ENCODE results near the gene JARID2. TPM values are rescaled to one million over a fixed set of nuclear protein-coding genes. Genes with fewer than 3 reads are reported as not detected.

The JARID2 gene
- total and polyA plus RNA-seq, 2 of the 8 experiments (the other 6 are each of a cell fraction or from before 2014, with no cell fraction given): 60.1 to 239 TPM

GRCh38 chr6:15534974-15535373 is 289.1 kb downstream of the JARID2 start:
- Histone ChIP-seq H3K79me1 (ENCODE audit: low read depth, low read length) (peaks cover 2% of the 10 kb centered on the region; the same call in 1 of the 2 replicates), H3K27me3 (replicated peaks in 1 of 4; ENCODE audit: control insufficient read depth in 3 of 4, extremely low read depth in 1 of 4, insufficient read depth in 3 of 4, low read length in 3 of 4) (no peaks in the 10 kb centered on the region), H3K79me2 (ENCODE audit: control insufficient read depth in 1 of 2, insufficient read depth in 2 of 2, low read length in 2 of 2) (no peaks in the 10 kb centered on the region), H3K23me2 (ENCODE audit: low read depth, low read length) (no peaks in the 10 kb centered on the region), H3K18ac (ENCODE audit: extremely low read depth, low read length) (no peak overlapping the region), H3K23ac (ENCODE audit: insufficient read length) (no peak overlapping the region), H3K4me2 (ENCODE audit: insufficient read depth in 1 of 2, low read depth in 2 of 2, low read length in 2 of 2) (no peak overlapping the region), H3K4ac (replicated peaks; ENCODE audit: insufficient read length, low read depth, low read length) (no peak overlapping the region), H2BK5ac (ENCODE audit: low read depth, low read length) (no peak overlapping the region), H3K56ac (replicated peaks; ENCODE audit: insufficient read length, low read depth, low read length) (no peak overlapping the region), H3K36me3 (ENCODE audit: control insufficient read depth in 2 of 4, insufficient read depth in 4 of 4, low read length in 3 of 4) (no peaks in the 10 kb centered on the region; a peak in 2 of 8 replicates), H4K91ac (replicated peaks; ENCODE audit: insufficient read length, low read length) (no peak overlapping the region), H3K14ac (ENCODE audit: insufficient read length) (no peak overlapping the region), H3K27ac (ENCODE audit: low read depth, low read length) (no peak overlapping the region), H2BK15ac (ENCODE audit: low read length) (no peak overlapping the region), H3K4me1 (replicated peaks in 1 of 4; ENCODE audit: control insufficient read depth in 3 of 4, insufficient read depth in 4 of 4, low read length in 3 of 4) (no peaks in the 10 kb centered on the region), H3K9me3 (ENCODE audit: insufficient read depth in 2 of 2, low read depth in 1 of 2, low read length in 1 of 2) (no peaks in the 10 kb centered on the region), H2BK12ac (ENCODE audit: low read depth, low read length) (no peak overlapping the region), H2AK5ac (ENCODE audit: low read depth, low read length) (no peak overlapping the region), H2BK20ac (ENCODE audit: low read length) (no peak overlapping the region), H3K9ac (replicated peaks in 1 of 4; ENCODE audit: extremely low read depth in 1 of 4, low read depth in 3 of 4, low read length in 3 of 4) (no peak overlapping the region), H2BK120ac (replicated peaks; ENCODE audit: low read depth, low read length) (no peak overlapping the region), H4K20me1 (replicated peaks in 1 of 2; ENCODE audit: control insufficient read depth in 1 of 2, insufficient read depth in 2 of 2, low read length in 2 of 2) (no peaks in the 10 kb centered on the region), H3K4me3 (ENCODE audit: extremely low read depth in 1 of 4, insufficient read depth in 2 of 4, low read depth in 3 of 4, low read length in 4 of 4) (no peak overlapping the region), H4K8ac (ENCODE audit: extremely low read depth, insufficient read depth, low read length) (no peak overlapping the region), H2AFZ (ENCODE audit: low read length) (no peak overlapping the region), H4K5ac (ENCODE audit: insufficient read length, low read depth, low read length) (no peak overlapping the region)
- 93% methylated on average over 3 of the region's 3 CpGs; no CpG with 5 or more reads in 1 of the 2 experiments for whole genome bisulfite sequencing, 2 experiments (ENCODE audit: extremely low coverage in 1 of 2, insufficient coverage in 1 of 2, insufficient read length in 1 of 2, insufficient replicate concordance in 2 of 2, low coverage in 1 of 2, low lambda C conversion rate in 2 of 2, missing lambda C conversion rate in 1 of 2)
- DNase-seq (ENCODE audit: low read depth in 1 of 2, low spot score in 2 of 2): no peak
- ChIA-PET CTCF (ENCODE audit: partially characterized antibody) (interaction anchor here (3.3 kb wide), 1 partner anchor 9 kb away, joined by 11 read pairs; no protein-coding TSS in a partner anchor), POLR2A (ENCODE audit: partially characterized antibody) (interaction anchor here (0.6 to 1.5 kb wide), 2 partner anchors 11 to 134 kb away, joined by 3 to 5 read pairs; no protein-coding TSS in a partner anchor)
- FAIRE-seq: no peak
- no peak for TF ChIP-seq MAX (IDR thresholded peaks at IDR 0.05)
- no peak for TF ChIP-seq BACH1 (IDR thresholded peaks at IDR 0.05; ENCODE audit: low read length)
- no peak for TF ChIP-seq CBX5 (IDR thresholded peaks at IDR 0.05; ENCODE audit: low read depth, low read length)
- TF ChIP-seq CTCF (IDR thresholded peaks at IDR 0.05; ENCODE audit: control extremely low read depth in 1 of 3, insufficient read depth in 1 of 3, low read depth in 1 of 3, low read length in 3 of 3): no peak
- TF ChIP-seq SP2 (IDR thresholded peaks at IDR 0.05; ENCODE audit: low read length): no peak
- no peak for TF ChIP-seq ATF2 (IDR thresholded peaks at IDR 0.05; ENCODE audit: low read length)
- no peak for TF ChIP-seq TAF1 (IDR thresholded peaks at IDR 0.05; ENCODE audit: low read depth, low read length)
- no peak for TF ChIP-seq BCL11A (IDR thresholded peaks at IDR 0.05; ENCODE audit: low read depth in 2 of 2, low read length in 2 of 2)
- no peak for TF ChIP-seq GTF2F1 (IDR thresholded peaks at IDR 0.05; ENCODE audit: borderline replicate concordance, low read depth, low read length)
